KMS-11 (cell line): ENCODE measurements around the gene C4orf51.

Experiments used
- H2AFZ ChIP-seq: fragments of 200-600 bp; sonication (generic); 2 replicates; pipeline ENCODE4 v1.6.1; 2016; ENCODE audit warnings: antibody characterized with exemption, mixed run types, low read depth
- H3K27ac ChIP-seq: fragments of 200-600 bp; sonication (generic); 2 replicates; pipeline ENCODE4 v1.6.1; 2016; ENCODE audit warnings: mild to moderate bottlenecking, mixed run types
- H3K27me3 ChIP-seq: fragments of 200-600 bp; sonication (generic); 2 replicates; pipeline ENCODE4 v1.6.1; 2017; ENCODE audit warnings: mild to moderate bottlenecking, low read depth, mixed run types, moderate library complexity; ENCODE audit not compliant: insufficient read depth
- H3K36me3 ChIP-seq: fragments of 200-600 bp; sonication (generic); 2 replicates; pipeline ENCODE4 v1.6.1; 2017; ENCODE audit warnings: mild to moderate bottlenecking, mixed run types; ENCODE audit not compliant: insufficient read depth
- H3K4me1 ChIP-seq: fragments of 200-600 bp; sonication (generic); 2 replicates; pipeline ENCODE4 v1.6.1; 2016; ENCODE audit warnings: mild to moderate bottlenecking, low read depth, mixed run types; ENCODE audit not compliant: poor library complexity, severe bottlenecking
- H3K4me2 ChIP-seq: fragments of 200-600 bp; sonication (generic); 2 replicates; pipeline ENCODE4 v1.7.0; 2016; ENCODE audit warnings: mild to moderate bottlenecking, mixed run types
- H3K4me3 ChIP-seq: fragments of 200-600 bp; sonication (generic); IDR thresholded peaks from 2 replicates; pipeline ENCODE4 v1.6.1; 2017; ENCODE audit warnings: low read depth, low read length, mixed read lengths; ENCODE audit not compliant: insufficient read depth
- H3K79me2 ChIP-seq: fragments of 200-600 bp; sonication (generic); 2 replicates; pipeline ENCODE4 v1.6.1; 2016; ENCODE audit warnings: low read depth, mixed run types; ENCODE audit not compliant: insufficient read depth
- H3K9ac ChIP-seq: fragments of 200-600 bp; sonication (generic); 2 replicates; pipeline ENCODE4 v1.6.1; 2016; ENCODE audit warnings: mild to moderate bottlenecking, mixed run types
- H4K20me1 ChIP-seq: fragments of 200-600 bp; sonication (generic); 2 replicates; pipeline ENCODE4 v1.6.1; 2016; ENCODE audit warnings: mild to moderate bottlenecking, mixed run types; ENCODE audit not compliant: insufficient read depth
- CTCF ChIP-seq: fragments of 200-600 bp; sonication (generic); conservative IDR thresholded peaks from 2 replicates; pipeline ENCODE4 v1.6.1; 2017; ENCODE audit warnings: low read depth, mild to moderate bottlenecking, antibody characterized with exemption, low read length, moderate library complexity, mixed read lengths

C4orf51 gene

GRCh38 chr4:145709336-145709735, 29.4 kb downstream of the C4orf51 start:
- Histone ChIP-seq H3K27ac (no peak overlapping the region), H3K4me2 (no peak overlapping the region), H3K27me3 (no peaks in the 10 kb centered on the region), H3K36me3 (no peaks in the 10 kb centered on the region), H3K4me1 (no peaks in the 10 kb centered on the region), H3K4me3 (no peak overlapping the region), H2AFZ (no peak overlapping the region), H3K9ac (no peak overlapping the region), H4K20me1 (no peaks in the 10 kb centered on the region), H3K79me2 (no peaks in the 10 kb centered on the region)
- no peak for TF ChIP-seq CTCF

- H3K27ac ChIP-seq = no peak overlapping the region
- no peak overlapping the region for H3K4me2 ChIP-seq
- no peaks in the 10 kb centered on the region for H3K36me3 ChIP-seq
- no peak for TF ChIP-seq CTCF
- no peaks in the 10 kb centered on the region for H3K27me3 ChIP-seq
- no peaks in the 10 kb centered on the region for H3K4me1 ChIP-seq
- H3K9ac ChIP-seq = no peak overlapping the region
- no peak overlapping the region for H3K4me3 ChIP-seq
- H2AFZ ChIP-seq = no peak overlapping the region
- no peaks in the 10 kb centered on the region for H4K20me1 ChIP-seq
- H3K79me2 ChIP-seq = no peaks in the 10 kb centered on the region
These were observed 29.9 kb downstream of the C4orf51 start for GRCh38 chr4:145709843-145710242.

GRCh38 chr4:145716200-145716599, 36.3 kb downstream of the C4orf51 start:
- H3K4me3 ChIP-seq = no peak overlapping the region
- no peak for TF ChIP-seq CTCF
- H3K27ac ChIP-seq = no peak overlapping the region
- no peak overlapping the region for H2AFZ ChIP-seq
- no peaks in the 10 kb centered on the region for H3K4me1 ChIP-seq
- no peaks in the 10 kb centered on the region for H4K20me1 ChIP-seq
- no peaks in the 10 kb centered on the region for H3K36me3 ChIP-seq
- H3K9ac ChIP-seq = no peak overlapping the region
- no peak overlapping the region for H3K4me2 ChIP-seq
- no peaks in the 10 kb centered on the region for H3K27me3 ChIP-seq
- H3K79me2 ChIP-seq = no peaks in the 10 kb centered on the region

- Histone ChIP-seq H3K4me2 (no peak overlapping the region), H3K4me1 (no peaks in the 10 kb centered on the region), H2AFZ (no peak overlapping the region), H3K27me3 (no peaks in the 10 kb centered on the region), H3K27ac (no peak overlapping the region), H3K4me3 (no peak overlapping the region), H3K9ac (no peak overlapping the region), H4K20me1 (no peaks in the 10 kb centered on the region), H3K79me2 (no peaks in the 10 kb centered on the region), H3K36me3 (no peaks in the 10 kb centered on the region)
- no peak for TF ChIP-seq CTCF
These were observed 36.8 kb downstream of the C4orf51 start for GRCh38 chr4:145716661-145717200.
